H1 (cell line): Measurements from ENCODE around the gene PARD6A. TPM values are rescaled to one million over a fixed set of nuclear protein-coding genes. Genes with fewer than 3 reads are reported as not detected.

Experiments used
- CHD7 ChIP-seq: fragments of 300-600 bp; sonication (generic); IDR thresholded peaks from 2 replicates; pipeline ENCODE4 v1.7.1; 2012; ENCODE audit warnings: low read length, moderate library complexity, mild to moderate bottlenecking, inconsistent platforms; ENCODE audit not compliant: insufficient replicate concordance
- CREB1 ChIP-seq: IDR thresholded peaks from 2 replicates; pipeline ENCODE4 v1.6.1; 2012; ENCODE audit warnings: inconsistent platforms
- E2F6 ChIP-seq: IDR thresholded peaks from 2 replicates; pipeline ENCODE4 v1.6.1; 2012; ENCODE audit warnings: inconsistent platforms
- FOSL1 ChIP-seq: IDR thresholded peaks from 2 replicates; pipeline ENCODE4 v1.6.1; 2011; ENCODE audit warnings: mild to moderate bottlenecking, low read depth, low read length, moderate library complexity; ENCODE audit not compliant: insufficient read depth
- NANOG ChIP-seq: IDR thresholded peaks from 2 replicates; pipeline ENCODE4 v1.6.1; 2011; ENCODE audit warnings: low read length, low read depth, mild to moderate bottlenecking, inconsistent platforms; ENCODE audit not compliant: insufficient read depth, poor library complexity, severe bottlenecking
- RFX5 ChIP-seq: IDR thresholded peaks from 2 replicates; pipeline ENCODE4 v1.6.1; 2011; ENCODE audit warnings: low read depth, low read length, improper control_type of control experiment, borderline replicate concordance
- SIN3A ChIP-seq, 2 experiments: IDR thresholded peaks in 1 of 2; conservative IDR thresholded peaks in 1 of 2; 2 replicates each; pipeline ENCODE4 v1.6.1; 2011 to 2012; ENCODE audit warnings: low read length in 2 of 2, improper control_type of control experiment in 1 of 2, low read depth in 1 of 2, mild to moderate bottlenecking in 1 of 2
- polyA plus RNA-seq, 7 experiments: library from polyadenylated mRNA; depleted of rRNA in 3 of 7; stranded (reverse) in 5 of 7; unstranded in 2 of 7; fragments of >200 nt in 5 of 7; fragments of 200-250 nt in 2 of 7; gene quantifications; 1 replicate in 5 of 7; 2 replicates in 1 of 7; 4 replicates in 1 of 7; pipeline versions ENCODE4 v1.2.1 to v1.2.3, GENCODE V29; 2011 to 2013; ENCODE audit warnings: missing spikeins in 2 of 7, mixed read lengths in 2 of 7
- total RNA-seq: library from RNA; stranded (reverse); fragmentation: NEBNext Ultra II Directional; extraction: Animal tissue kit (Norgen Biotek cat#: 25700); gene quantifications from 2 replicates; pipeline ENCODE4 v1.2.1, GENCODE V29; 2021

The PARD6A gene
- total and polyA plus RNA-seq, 2 of the 8 experiments (the other 6 are each of a cell fraction or from before 2014, with no cell fraction given): 15.1 to 21.8 TPM

GRCh38 chr16:67669499-67670101 is 8.8 kb downstream of the PARD6A start (continued):
- TF ChIP-seq CREB1: no peak
- no peak for TF ChIP-seq CHD7
- no peak for TF ChIP-seq E2F6
- TF ChIP-seq RFX5: no peak
- no peak for TF ChIP-seq SIN3A (conservative IDR thresholded peaks at IDR 0.05 in 1 of 2, IDR thresholded peaks at IDR 0.05 in 1 of 2; ENCODE audit: low read depth in 1 of 2, low read length in 2 of 2)
- no peak for TF ChIP-seq NANOG
- TF ChIP-seq FOSL1: no peak
